Uterus (tissue), 2 donors: ENCODE results near the gene HOATZ.

Experiments
- POLR2A ChIP-seq, 2 donors: fragments of 450-650 bp; IDR thresholded peaks; one replicate each; pipeline ENCODE4 v1.6.1; 2016; ENCODE audit warnings: antibody characterized with exemption in 2 of 2, mild to moderate bottlenecking in 1 of 2, moderate library complexity in 1 of 2
- TF ChIP-seq, protein P1 (sequence below), 4 experiments: fragments of 200-600 bp in 2 of 4; fragments of 450-650 bp in 2 of 4; sonication (generic) in 2 of 4; IDR thresholded peaks; one replicate each; pipeline ENCODE4 v1.5.1; 2016 to 2019; ENCODE audit warnings: antibody characterized with exemption in 4 of 4, mild to moderate bottlenecking in 2 of 4, moderate library complexity in 1 of 4

DNA sequence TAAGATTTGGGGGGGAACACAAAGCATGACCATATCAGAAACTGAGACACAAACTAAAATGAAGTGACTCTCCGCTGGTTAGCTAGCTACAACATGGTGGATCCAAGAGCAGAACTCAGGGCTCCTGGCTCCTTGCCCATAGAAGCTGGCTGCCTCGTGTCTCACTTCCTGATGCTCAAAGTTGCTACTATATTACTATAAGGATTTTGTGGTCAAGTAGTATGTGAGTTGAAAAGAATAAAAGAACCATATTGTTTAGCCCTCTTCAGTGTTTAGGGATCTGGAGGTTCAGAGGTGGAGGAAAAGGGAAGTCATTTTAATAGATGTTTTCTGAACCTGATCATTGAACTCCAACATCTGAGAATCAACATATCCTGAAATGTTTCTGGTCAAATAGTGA lies 70.8 kb downstream of the HOATZ start:
- TF ChIP-seq, protein P1, sequence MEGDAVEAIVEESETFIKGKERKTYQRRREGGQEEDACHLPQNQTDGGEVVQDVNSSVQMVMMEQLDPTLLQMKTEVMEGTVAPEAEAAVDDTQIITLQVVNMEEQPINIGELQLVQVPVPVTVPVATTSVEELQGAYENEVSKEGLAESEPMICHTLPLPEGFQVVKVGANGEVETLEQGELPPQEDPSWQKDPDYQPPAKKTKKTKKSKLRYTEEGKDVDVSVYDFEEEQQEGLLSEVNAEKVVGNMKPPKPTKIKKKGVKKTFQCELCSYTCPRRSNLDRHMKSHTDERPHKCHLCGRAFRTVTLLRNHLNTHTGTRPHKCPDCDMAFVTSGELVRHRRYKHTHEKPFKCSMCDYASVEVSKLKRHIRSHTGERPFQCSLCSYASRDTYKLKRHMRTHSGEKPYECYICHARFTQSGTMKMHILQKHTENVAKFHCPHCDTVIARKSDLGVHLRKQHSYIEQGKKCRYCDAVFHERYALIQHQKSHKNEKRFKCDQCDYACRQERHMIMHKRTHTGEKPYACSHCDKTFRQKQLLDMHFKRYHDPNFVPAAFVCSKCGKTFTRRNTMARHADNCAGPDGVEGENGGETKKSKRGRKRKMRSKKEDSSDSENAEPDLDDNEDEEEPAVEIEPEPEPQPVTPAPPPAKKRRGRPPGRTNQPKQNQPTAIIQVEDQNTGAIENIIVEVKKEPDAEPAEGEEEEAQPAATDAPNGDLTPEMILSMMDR (IDR thresholded peaks at IDR 0.05) = no peak
- TF ChIP-seq POLR2A (IDR thresholded peaks at IDR 0.05) = no peak
